ENCODE measurements around the gene RYR1. TPM values are rescaled to one million over a fixed set of nuclear protein-coding genes. Genes with fewer than 3 reads are reported as not detected.

Gene RYR1
- total RNA-seq, 1 donor from 2014 or later = 0.32 TPM

GRCh38 chr19:38534574-38534973 is 101.1 kb downstream of the RYR1 start:
- Histone ChIP-seq H3K27me3 (ENCODE audit: insufficient read depth, low read length) (no peaks in the 10 kb centered on the region), H3K4me3 (ENCODE audit: insufficient read depth, low read depth, low read length) (no peak overlapping the region), H3K4me2 (ENCODE audit: low read length) (no peak overlapping the region), H2AFZ (ENCODE audit: low read depth, low read length) (no peak overlapping the region), H3K36me3 (ENCODE audit: insufficient read depth, low read length) (no peaks in the 10 kb centered on the region), H3K9me3 (ENCODE audit: insufficient read depth, low read depth, low read length) (peaks cover 17% of the 10 kb centered on the region), H3K79me2 (ENCODE audit: insufficient read depth, low read length) (no peaks in the 10 kb centered on the region), H3K27ac (ENCODE audit: low read depth, low read length) (no peak overlapping the region), H4K20me1 (ENCODE audit: insufficient read depth, low read length) (no peaks in the 10 kb centered on the region), H3K9ac (ENCODE audit: low read length) (no peak overlapping the region), H3K4me1 (ENCODE audit: insufficient read depth, low read length) (no peaks in the 10 kb centered on the region)
- no peak overlapping the region for H3K4me3 Mint-ChIP-seq (ENCODE audit: unreplicated experiment)
- no peak overlapping the region for H3K27ac Mint-ChIP-seq (ENCODE audit: unreplicated experiment)
- peaks cover 9% of the 10 kb centered on the region for H3K36me3 Mint-ChIP-seq (ENCODE audit: low read depth, unreplicated experiment)
- H3K27me3 Mint-ChIP-seq (ENCODE audit: low read depth, unreplicated experiment) = peaks cover 11% of the 10 kb centered on the region
- peaks cover 21% of the 10 kb centered on the region for H3K9me3 Mint-ChIP-seq (ENCODE audit: unreplicated experiment)
- DNase-seq (ENCODE audit: low read depth) = no peak
- H3K4me1 Mint-ChIP-seq (ENCODE audit: low read depth, unreplicated experiment) = peaks cover 4% of the 10 kb centered on the region
- FAIRE-seq = no peak
- TF ChIP-seq CTCF (IDR thresholded peaks at IDR 0.05; ENCODE audit: insufficient read depth, low read depth, low read length) (no peak), EZH2 (IDR thresholded peaks at IDR 0.05; ENCODE audit: insufficient read depth, low read length) (no peak)

GRCh38 chr19:38535212-38535611 is 101.7 kb downstream of the RYR1 start:
- Histone ChIP-seq H3K4me3 (ENCODE audit: insufficient read depth, low read depth, low read length) (no peak overlapping the region), H4K20me1 (ENCODE audit: insufficient read depth, low read length) (no peaks in the 10 kb centered on the region), H3K4me2 (ENCODE audit: low read length) (no peak overlapping the region), H2AFZ (ENCODE audit: low read depth, low read length) (no peak overlapping the region), H3K36me3 (ENCODE audit: insufficient read depth, low read length) (no peaks in the 10 kb centered on the region), H3K27ac (ENCODE audit: low read depth, low read length) (no peak overlapping the region), H3K79me2 (ENCODE audit: insufficient read depth, low read length) (no peaks in the 10 kb centered on the region), H3K4me1 (ENCODE audit: insufficient read depth, low read length) (no peaks in the 10 kb centered on the region), H3K9me3 (ENCODE audit: insufficient read depth, low read depth, low read length) (peaks cover 17% of the 10 kb centered on the region), H3K9ac (ENCODE audit: low read length) (no peak overlapping the region), H3K27me3 (ENCODE audit: insufficient read depth, low read length) (no peaks in the 10 kb centered on the region)
- Mint-ChIP-seq H3K36me3 (ENCODE audit: low read depth, unreplicated experiment) (peaks cover 9% of the 10 kb centered on the region), H3K4me1 (ENCODE audit: low read depth, unreplicated experiment) (peaks cover 4% of the 10 kb centered on the region), H3K9me3 (ENCODE audit: unreplicated experiment) (peaks cover 21% of the 10 kb centered on the region), H3K27me3 (ENCODE audit: low read depth, unreplicated experiment) (peaks cover 11% of the 10 kb centered on the region), H3K4me3 (ENCODE audit: unreplicated experiment) (no peak overlapping the region), H3K27ac (ENCODE audit: unreplicated experiment) (no peak overlapping the region)
- FAIRE-seq (no peak), DNase-seq (ENCODE audit: low read depth) (no peak)
- TF ChIP-seq EZH2 (IDR thresholded peaks at IDR 0.05; ENCODE audit: insufficient read depth, low read length) (no peak), CTCF (IDR thresholded peaks at IDR 0.05; ENCODE audit: insufficient read depth, low read depth, low read length) (no peak)

GRCh38 chr19:38537071-38537936 is 103.8 kb downstream of the RYR1 start:
- peaks cover 9% of the 10 kb centered on the region for H3K36me3 Mint-ChIP-seq (ENCODE audit: low read depth, unreplicated experiment)
- peaks cover 11% of the 10 kb centered on the region for H3K27me3 Mint-ChIP-seq (ENCODE audit: low read depth, unreplicated experiment)

More at GRCh38 chr19:38537071-38537936, 103.8 kb downstream of the RYR1 start:
- Histone ChIP-seq H3K79me2 (ENCODE audit: insufficient read depth, low read length) (no peaks in the 10 kb centered on the region), H3K4me2 (ENCODE audit: low read length) (no peak overlapping the region), H2AFZ (ENCODE audit: low read depth, low read length) (no peak overlapping the region), H4K20me1 (ENCODE audit: insufficient read depth, low read length) (no peaks in the 10 kb centered on the region), H3K27ac (ENCODE audit: low read depth, low read length) (no peak overlapping the region), H3K4me3 (ENCODE audit: insufficient read depth, low read depth, low read length) (no peak overlapping the region), H3K9ac (ENCODE audit: low read length) (no peak overlapping the region), H3K4me1 (ENCODE audit: insufficient read depth, low read length) (no peaks in the 10 kb centered on the region), H3K9me3 (ENCODE audit: insufficient read depth, low read depth, low read length) (peaks cover 17% of the 10 kb centered on the region), H3K36me3 (ENCODE audit: insufficient read depth, low read length) (no peaks in the 10 kb centered on the region), H3K27me3 (ENCODE audit: insufficient read depth, low read length) (no peaks in the 10 kb centered on the region)
- Mint-ChIP-seq H3K4me3 (ENCODE audit: unreplicated experiment) (no peak overlapping the region), H3K9me3 (ENCODE audit: unreplicated experiment) (peaks cover 21% of the 10 kb centered on the region), H3K27ac (ENCODE audit: unreplicated experiment) (no peak overlapping the region), H3K4me1 (ENCODE audit: low read depth, unreplicated experiment) (peaks cover 4% of the 10 kb centered on the region)
- DNase-seq (ENCODE audit: low read depth) (no peak), FAIRE-seq (no peak)
- no peak for TF ChIP-seq CTCF (IDR thresholded peaks at IDR 0.05; ENCODE audit: insufficient read depth, low read depth, low read length)
- no peak for TF ChIP-seq EZH2 (IDR thresholded peaks at IDR 0.05; ENCODE audit: insufficient read depth, low read length)

All from astrocyte (in vitro differentiated cells and primary cell).